Forelimb muscle (tissue), 1 donor: ENCODE results near the gene IL34. TPM values are rescaled to one million over a fixed set of nuclear protein-coding genes. Genes with fewer than 3 reads are reported as not detected.

ENCODE experiments used
- DNase-seq: peaks from one replicate; pipeline ENCODE4 v3.0.0-alpha.2; 2013; ENCODE audit warnings: low read depth
- polyA plus RNA-seq: library from polyadenylated mRNA; unstranded; fragments of 120-200 nt; gene quantifications from one replicate; pipeline ENCODE4 v1.2.1, GENCODE V29; 2013; ENCODE audit not compliant: insufficient read length

Gene IL34
- polyA plus RNA-seq, 1 donor, result 5.0 TPM

GRCh38 chr16:70687671-70688245, 41.4 kb downstream of the IL34 start:
- DNase-seq, result no peak

- no peak for DNase-seq
These were observed 41.9 kb downstream of the IL34 start for GRCh38 chr16:70688246-70688742.

- no peak for DNase-seq
These were observed 42.9 kb downstream of the IL34 start for GRCh38 chr16:70689035-70689969.

GRCh38 chr16:70689970-70690891, 43.9 kb downstream of the IL34 start:
- no peak for DNase-seq

GRCh38 chr16:70691223-70692129, 45.1 kb downstream of the IL34 start:
- peak; percentile 59 for DNase-seq

- no peak for DNase-seq
These were observed 45.9 kb downstream of the IL34 start for GRCh38 chr16:70692130-70692872.

- DNase-seq, result no peak
These were observed 46.7 kb downstream of the IL34 start for GRCh38 chr16:70692873-70693671.

- DNase-seq, result no peak
These were observed 47.9 kb downstream of the IL34 start for GRCh38 chr16:70694088-70694867.

GRCh38 chr16:70694868-70695218, 48.5 kb downstream of the IL34 start:
- DNase-seq, result no peak

- no peak for DNase-seq
These were observed 49.1 kb downstream of the IL34 start for GRCh38 chr16:70695331-70696070.

GRCh38 chr16:70696355-70696754, 50.0 kb downstream of the IL34 start:
- DNase-seq, result no peak

- no peak for DNase-seq
These were observed 50.7 kb downstream of the IL34 start for GRCh38 chr16:70696952-70697593.

GRCh38 chr16:70697594-70698170, 51.3 kb downstream of the IL34 start:
- DNase-seq, result no peak

- DNase-seq, result no peak
These were observed 52.5 kb downstream of the IL34 start for GRCh38 chr16:70698901-70699300.

- no peak for DNase-seq
These were observed 53.3 kb downstream of the IL34 start for GRCh38 chr16:70699696-70700095.

GRCh38 chr16:70700101-70701020, 54.0 kb downstream of the IL34 start:
- DNase-seq, result no peak
